Glutamatergic neuron (in vitro differentiated cells): Measurements from ENCODE around the gene PRB4. TPM values are rescaled to one million over a fixed set of nuclear protein-coding genes. Genes with fewer than 3 reads are reported as not detected.

Experiments
- DNase-seq: peaks from one replicate; pipeline ENCODE4 v3.0.0; 2022
- H3K27ac Mint-ChIP-seq: one replicate; pipeline ENCODE4 v1.8.0; 2020; ENCODE audit warnings: mild to moderate bottlenecking, mixed read lengths, inconsistent platforms; ENCODE audit not compliant: unreplicated experiment
- H3K27me3 Mint-ChIP-seq: one replicate; pipeline ENCODE4 v1.8.0; 2020; ENCODE audit warnings: mild to moderate bottlenecking, moderate library complexity, mixed read lengths, inconsistent platforms; ENCODE audit not compliant: unreplicated experiment
- H3K36me3 Mint-ChIP-seq: one replicate; pipeline ENCODE4 v1.8.0; 2020; ENCODE audit warnings: mild to moderate bottlenecking, mixed read lengths, inconsistent platforms; ENCODE audit not compliant: unreplicated experiment
- H3K4me1 Mint-ChIP-seq: one replicate; pipeline ENCODE4 v1.8.0; 2020; ENCODE audit warnings: mild to moderate bottlenecking, low read depth, mixed read lengths, inconsistent platforms; ENCODE audit not compliant: unreplicated experiment
- H3K4me3 Mint-ChIP-seq: one replicate; pipeline ENCODE4 v1.8.0; 2020; ENCODE audit warnings: mild to moderate bottlenecking, mixed read lengths, inconsistent platforms; ENCODE audit not compliant: unreplicated experiment
- H3K9me3 Mint-ChIP-seq: one replicate; pipeline ENCODE4 v1.8.0; 2020; ENCODE audit warnings: mild to moderate bottlenecking, moderate library complexity, mixed read lengths, inconsistent platforms; ENCODE audit not compliant: unreplicated experiment
- CTCF ChIP-seq: fragments of 200-600 bp; sonication (generic); IDR thresholded peaks from one replicate; pipeline ENCODE4 v1.5.0; 2021; ENCODE audit not compliant: partially characterized antibody, unreplicated experiment
- total RNA-seq: library from RNA; stranded (reverse); fragmentation: NEBNext Ultra II Directional; extraction: Animal tissue kit (Norgen Biotek cat#: 25700); gene quantifications from one replicate; pipeline ENCODE4 v1.2.1, GENCODE V29; 2021; ENCODE audit not compliant: unreplicated experiment

Gene PRB4
- total RNA-seq, 1 donor from 2014 or later, result not detected

DNA sequence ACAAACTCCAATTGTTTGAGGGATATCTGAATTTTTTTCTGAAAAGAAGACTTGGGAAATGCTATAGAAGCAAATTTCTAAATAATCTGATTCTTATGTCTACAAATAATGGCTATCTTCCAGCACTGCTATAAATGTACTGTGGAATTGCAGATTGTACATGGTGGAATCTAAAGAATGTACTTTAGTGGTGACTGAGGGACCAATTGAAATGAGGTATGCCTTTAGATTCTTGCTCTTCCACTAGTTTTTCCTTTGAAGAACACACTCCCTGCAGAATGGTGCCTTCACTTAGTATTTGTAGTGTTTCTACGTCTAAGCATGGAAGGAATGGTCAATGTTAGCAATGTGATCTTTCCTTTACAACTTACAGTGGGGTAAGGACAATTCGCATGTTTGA lies 11.7 kb upstream of the PRB4 start:
- H3K4me3 Mint-ChIP-seq, result no peak overlapping the region

GRCh38 chr12:11307143-11307542 lies 3.1 kb downstream of the PRB4 start:
- Mint-ChIP-seq H3K27ac (no peak overlapping the region), H3K9me3 (no peaks in the 10 kb centered on the region), H3K4me1 (no peaks in the 10 kb centered on the region), H3K27me3 (peaks cover 3% of the 10 kb centered on the region), H3K4me3 (no peak overlapping the region), H3K36me3 (no peaks in the 10 kb centered on the region)
- no peak for TF ChIP-seq CTCF
- no peak for DNase-seq

More for the DNA sequence above, 11.7 kb upstream of the PRB4 start:
- H3K36me3 Mint-ChIP-seq, result peaks cover 4% of the 10 kb centered on the region
- peaks cover 2% of the 10 kb centered on the region for H3K4me1 Mint-ChIP-seq
- no peak for TF ChIP-seq CTCF
- peaks cover 1% of the 10 kb centered on the region for H3K27me3 Mint-ChIP-seq
- no peaks in the 10 kb centered on the region for H3K9me3 Mint-ChIP-seq
- no peak overlapping the region for H3K27ac Mint-ChIP-seq
- no peak for DNase-seq

DNA sequence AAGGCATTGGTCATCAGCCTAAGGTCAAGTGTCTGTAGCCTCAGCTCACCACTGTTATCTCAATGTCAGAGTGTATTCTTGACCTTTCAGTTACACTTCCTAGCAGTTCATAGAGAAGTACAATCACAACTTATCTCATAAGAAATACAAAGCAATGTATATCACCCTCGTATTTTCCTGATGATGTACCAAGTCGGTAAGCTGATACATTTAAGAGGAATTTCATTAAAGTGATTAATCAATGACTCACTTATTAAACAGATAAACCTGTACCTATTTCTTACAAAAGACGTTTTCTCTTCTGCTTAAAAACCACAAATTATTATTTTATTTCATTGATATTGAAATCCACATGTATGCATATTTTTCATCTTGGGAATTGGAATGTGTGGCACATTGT lies 36.8 kb downstream of the PRB4 start:
- no peak for DNase-seq
- no peaks in the 10 kb centered on the region for H3K4me1 Mint-ChIP-seq
- no peaks in the 10 kb centered on the region for H3K9me3 Mint-ChIP-seq
- TF ChIP-seq CTCF, result no peak
- H3K27ac Mint-ChIP-seq, result no peak overlapping the region
- H3K36me3 Mint-ChIP-seq, result no peaks in the 10 kb centered on the region
- H3K4me3 Mint-ChIP-seq, result no peak overlapping the region
- H3K27me3 Mint-ChIP-seq, result no peaks in the 10 kb centered on the region

- Mint-ChIP-seq H3K9me3 (no peaks in the 10 kb centered on the region), H3K27me3 (no peaks in the 10 kb centered on the region), H3K4me1 (no peaks in the 10 kb centered on the region), H3K27ac (no peak within 1 kb of the TSS), H3K36me3 (no peaks in the 10 kb centered on the region), H3K4me3 (no peak within 1 kb of the TSS)
- no peak for DNase-seq
- TF ChIP-seq CTCF, result no peak
These were observed 40.6 kb downstream of the PRB4 start, which contains the start of gene PRB3 for GRCh38 chr12:11269607-11270006. PRB3 (minus strand) TSS chr12:11269707; CDS start chr12:11269669, 38 bp downstream.

DNA sequence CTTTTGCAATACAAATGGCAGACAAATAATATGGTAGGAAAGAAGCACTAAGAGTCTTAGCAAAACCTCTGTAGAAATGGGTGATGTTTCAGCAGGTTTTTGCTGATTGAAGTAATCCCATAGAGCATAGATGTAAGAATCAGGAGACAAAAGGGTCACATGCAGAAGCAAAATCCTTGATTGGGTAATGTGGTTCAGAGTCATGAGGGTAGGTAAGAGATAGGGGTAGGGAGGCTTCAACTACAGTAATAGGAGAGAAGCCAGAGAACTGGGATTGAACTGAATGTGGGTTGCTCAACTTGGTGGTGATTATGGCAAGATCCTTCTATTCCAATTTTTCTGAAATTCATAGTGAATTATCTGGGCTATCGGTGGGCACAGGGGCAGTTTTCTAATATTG lies 45.7 kb downstream of the PRB4 start:
- TF ChIP-seq CTCF, result no peak
- H3K9me3 Mint-ChIP-seq, result no peaks in the 10 kb centered on the region
- no peaks in the 10 kb centered on the region for H3K36me3 Mint-ChIP-seq
- no peak overlapping the region for H3K4me3 Mint-ChIP-seq
- no peak overlapping the region for H3K27ac Mint-ChIP-seq
- no peaks in the 10 kb centered on the region for H3K4me1 Mint-ChIP-seq
- DNase-seq, result no peak
- no peaks in the 10 kb centered on the region for H3K27me3 Mint-ChIP-seq

Other genes starting within 250 kb of the PRB4 start
- 3.3 TPM for gene TAS2R46, start 248.1 kb downstream of the PRB4 start, total RNA-seq
- gene TAS2R43, start 218.1 kb downstream of the PRB4 start, total RNA-seq, result 1.5 TPM
- 5.1 TPM for gene TAS2R30, start 175.8 kb downstream of the PRB4 start, total RNA-seq
- gene SMIM10L1, start 139.2 kb downstream of the PRB4 start, total RNA-seq, result 12.0 TPM
- gene TAS2R42, start 123.5 kb downstream of the PRB4 start, total RNA-seq, result not detected
- not detected for gene PRB3, start 40.7 kb downstream of the PRB4 start, total RNA-seq
- gene PRB2, start 85.1 kb upstream of the PRB4 start, total RNA-seq, result not detected